ENCODE data around the gene NUDT8. TPM values are rescaled to one million over a fixed set of nuclear protein-coding genes. Genes with fewer than 3 reads are reported as not detected.
"Not testable (repeated sequence)": the region's sequence is repeated elsewhere in the genome, so short reads cannot be mapped to it uniquely, and the experiment has no call there.

NUDT8 gene
- total RNA-seq, 1 donor from 2014 or later, result 5.8 TPM

DNA sequence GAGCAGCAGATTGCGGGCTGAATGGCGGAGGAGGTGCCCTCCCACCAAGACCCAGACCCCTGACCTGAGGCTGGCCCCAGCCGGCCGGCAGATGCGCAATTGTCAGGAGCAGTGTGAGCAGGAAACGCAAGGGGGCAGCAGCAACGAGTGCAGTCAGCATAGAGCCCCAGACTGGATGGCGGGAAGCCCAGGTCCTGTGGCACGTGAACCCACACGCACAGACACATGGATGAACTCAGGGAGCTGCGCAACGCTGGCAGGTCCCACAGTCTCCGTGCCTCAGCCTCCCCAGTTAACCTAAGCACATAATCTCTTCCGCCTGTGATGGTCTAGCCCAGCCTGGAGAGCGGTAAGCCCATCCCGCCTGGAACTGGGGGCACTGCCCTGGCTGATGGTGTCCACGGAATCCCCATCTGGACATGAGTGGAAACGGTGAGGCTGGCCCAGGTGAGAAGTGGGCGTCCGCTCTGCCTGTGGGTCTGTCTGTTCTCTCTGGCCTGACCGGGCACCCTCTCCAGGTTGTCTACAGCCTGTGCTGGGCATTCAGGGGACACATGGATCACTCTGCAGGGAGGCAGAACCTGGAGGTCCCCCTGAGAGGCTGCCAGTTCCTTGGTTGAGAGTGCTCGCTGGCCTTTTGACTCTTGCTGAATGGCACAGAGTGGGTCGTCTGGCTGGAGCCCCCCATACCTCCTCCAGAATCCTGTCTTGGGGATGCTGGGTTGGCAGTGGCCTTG, 10.5 kb upstream of the NUDT8 start:
- DNase-seq, result peak; percentile 79
- Mint-ChIP-seq H3K9me3 (ENCODE audit: unreplicated experiment) (peaks cover 6% of the 10 kb centered on the region), H3K27ac (ENCODE audit: unreplicated experiment) (no peak overlapping the region), H3K4me1 (ENCODE audit: low read depth, unreplicated experiment) (no peaks in the 10 kb centered on the region), H3K27me3 (ENCODE audit: unreplicated experiment) (peaks cover 5% of the 10 kb centered on the region), H3K36me3 (ENCODE audit: unreplicated experiment) (no peaks in the 10 kb centered on the region), H3K4me3 (ENCODE audit: unreplicated experiment) (no peak overlapping the region)
- peak; percentile 70 for TF ChIP-seq CTCF (IDR thresholded peaks at IDR 0.05; ENCODE audit: partially characterized antibody, unreplicated experiment)

DNA sequence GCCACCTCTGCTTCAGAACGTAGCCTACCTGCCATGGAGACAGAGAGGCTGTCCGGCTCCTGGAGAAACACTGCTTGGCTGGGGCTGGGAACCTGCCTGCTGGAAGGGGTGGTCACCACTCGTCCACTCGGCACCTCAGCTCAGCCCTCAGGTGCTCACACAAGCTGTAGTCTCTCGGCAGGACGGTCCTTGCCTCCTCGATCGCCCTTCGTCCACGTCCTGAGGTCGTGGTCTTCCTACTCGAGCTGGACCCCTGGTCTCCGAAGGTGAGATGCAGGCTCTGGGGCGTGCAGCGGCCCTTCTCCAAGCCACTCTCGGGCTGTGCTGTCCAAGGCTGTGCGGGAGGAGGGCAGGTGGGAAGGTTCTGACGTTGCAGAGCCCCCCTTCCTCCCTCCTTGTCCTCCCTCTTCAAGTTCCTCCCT, 9.7 kb upstream of the NUDT8 start, which contains the start of gene TBX10:
TBX10 (minus strand) TSS at position 326 of the 422 bp plus-strand sequence; CDS start at position 35, 291 bp downstream.
- Mint-ChIP-seq H3K4me3 (ENCODE audit: unreplicated experiment) (no peak within 1 kb of the TSS), H3K27ac (ENCODE audit: unreplicated experiment) (no peak within 1 kb of the TSS), H3K27me3 (ENCODE audit: unreplicated experiment) (peaks cover 5% of the 10 kb centered on the region), H3K4me1 (ENCODE audit: low read depth, unreplicated experiment) (no peaks in the 10 kb centered on the region), H3K36me3 (ENCODE audit: unreplicated experiment) (no peaks in the 10 kb centered on the region), H3K9me3 (ENCODE audit: unreplicated experiment) (peaks cover 6% of the 10 kb centered on the region)
- DNase-seq, result no peak
- no peak for TF ChIP-seq CTCF (IDR thresholded peaks at IDR 0.05; ENCODE audit: partially characterized antibody, unreplicated experiment)

GRCh38 chr11:67638535-67639437, 9.0 kb upstream of the NUDT8 start:
- H3K9me3 Mint-ChIP-seq (ENCODE audit: unreplicated experiment), result peaks cover 6% of the 10 kb centered on the region
- no peak for TF ChIP-seq CTCF (IDR thresholded peaks at IDR 0.05; ENCODE audit: partially characterized antibody, unreplicated experiment)
- H3K27me3 Mint-ChIP-seq (ENCODE audit: unreplicated experiment), result peaks cover 5% of the 10 kb centered on the region
- no peak overlapping the region for H3K27ac Mint-ChIP-seq (ENCODE audit: unreplicated experiment)
- H3K36me3 Mint-ChIP-seq (ENCODE audit: unreplicated experiment), result no peaks in the 10 kb centered on the region
- no peaks in the 10 kb centered on the region for H3K4me1 Mint-ChIP-seq (ENCODE audit: low read depth, unreplicated experiment)
- no peak for DNase-seq
- H3K4me3 Mint-ChIP-seq (ENCODE audit: unreplicated experiment), result no peak overlapping the region

- not testable (repeated sequence) for H3K27ac Mint-ChIP-seq (ENCODE audit: unreplicated experiment); DNase-seq; H3K36me3 Mint-ChIP-seq (ENCODE audit: unreplicated experiment); H3K9me3 Mint-ChIP-seq (ENCODE audit: unreplicated experiment); H3K4me3 Mint-ChIP-seq (ENCODE audit: unreplicated experiment); H3K27me3 Mint-ChIP-seq (ENCODE audit: unreplicated experiment); H3K4me1 Mint-ChIP-seq (ENCODE audit: low read depth, unreplicated experiment)
Measured at GRCh38 chr11:67637441-67637840, 7.7 kb upstream of the NUDT8 start.

GRCh38 chr11:67636962-67637361, 7.2 kb upstream of the NUDT8 start:
- Mint-ChIP-seq H3K27ac (ENCODE audit: unreplicated experiment) (peak overlapping the region; percentile 8), H3K27me3 (ENCODE audit: unreplicated experiment) (peaks cover 5% of the 10 kb centered on the region)

More at GRCh38 chr11:67636962-67637361, 7.2 kb upstream of the NUDT8 start:
- Mint-ChIP-seq H3K36me3 (ENCODE audit: unreplicated experiment) (no peaks in the 10 kb centered on the region), H3K9me3 (ENCODE audit: unreplicated experiment) (peaks cover 2% of the 10 kb centered on the region), H3K4me3 (ENCODE audit: unreplicated experiment) (no peak overlapping the region), H3K4me1 (ENCODE audit: low read depth, unreplicated experiment) (no peaks in the 10 kb centered on the region)
- TF ChIP-seq CTCF (IDR thresholded peaks at IDR 0.05; ENCODE audit: partially characterized antibody, unreplicated experiment), result no peak
- no peak for DNase-seq
